Measurements from ENCODE around the gene OR5AC2.

GRCh38 chr3:98110550-98110908 lies 23.6 kb downstream of the OR5AC2 start:
- TF ChIP-seq CTCF (IDR thresholded peaks at IDR 0.05) (no peak), POLR2A (IDR thresholded peaks at IDR 0.05) (no peak)

Measured in body of pancreas (tissue), 4 donors.